HCT116 (cell line): Measurements from ENCODE around the gene CETP.

ENCODE experiments used
- ATF3 ChIP-seq: IDR thresholded peaks from 2 replicates; pipeline ENCODE4 v1.6.1; 2012
- EZH2 ChIP-seq: fragments of 200-600 bp; sonication (generic); IDR thresholded peaks from 2 replicates; pipeline ENCODE4 v1.6.1; 2017; ENCODE audit warnings: antibody characterized with exemption, mixed run types
- EZH2phosphoT487 ChIP-seq: fragments of 200-600 bp; IDR thresholded peaks from 2 replicates; pipeline ENCODE4 v1.6.1; 2018; ENCODE audit warnings: antibody characterized with exemption, borderline replicate concordance
- FOSL1 ChIP-seq: IDR thresholded peaks from 2 replicates; pipeline ENCODE4 v1.6.1; 2012; ENCODE audit warnings: low read depth
- POLR2A ChIP-seq: IDR thresholded peaks from 2 replicates; pipeline ENCODE4 v1.7.0; 2011; ENCODE audit warnings: borderline replicate concordance; ENCODE audit not compliant: insufficient read depth, insufficient read length; ENCODE audit errors: extremely low read depth
- POLR2AphosphoS5 ChIP-seq: IDR thresholded peaks from 2 replicates; pipeline ENCODE4 v1.6.1; 2011; ENCODE audit warnings: mild to moderate bottlenecking, low read depth, low read length, moderate library complexity
- RAD21 ChIP-seq: IDR thresholded peaks from 2 replicates; pipeline ENCODE4 v1.6.1; 2012; ENCODE audit warnings: low read depth, mild to moderate bottlenecking
- YY1 ChIP-seq: IDR thresholded peaks from 2 replicates; pipeline ENCODE4 v1.6.1; 2011; ENCODE audit warnings: low read length, low read depth, moderate library complexity, mild to moderate bottlenecking; ENCODE audit not compliant: insufficient replicate concordance; ENCODE audit errors: extremely low read depth
- ZBTB33 ChIP-seq: IDR thresholded peaks from 2 replicates; pipeline ENCODE4 v1.6.1; 2011; ENCODE audit warnings: mild to moderate bottlenecking, low read length, moderate library complexity; ENCODE audit not compliant: insufficient replicate concordance; ENCODE audit errors: extremely low read depth
- ZNF274 ChIP-seq: fragments of 200-500 bp; sonication (Bioruptor generic); IDR thresholded peaks from 2 replicates; pipeline ENCODE4 v1.6.1; 2014; ENCODE audit warnings: mild to moderate bottlenecking, low read depth, low read length, inconsistent platforms
- TF ChIP-seq, protein P1 (sequence below), 3 experiments: fragments of 200-600 bp in 1 of 3; sonication (generic) in 1 of 3; IDR thresholded peaks in 2 of 3; conservative IDR thresholded peaks in 1 of 3; 2 replicates each; pipeline ENCODE4 v1.5.1; 2012 to 2017; ENCODE audit warnings: low read depth in 2 of 3, low read length in 2 of 3, antibody characterized with exemption in 1 of 3, borderline replicate concordance in 1 of 3, control low read depth in 1 of 3, mild to moderate bottlenecking in 1 of 3, mixed read lengths in 1 of 3, mixed run types in 1 of 3, moderate library complexity in 1 of 3; ENCODE audit not compliant: insufficient read depth in 1 of 3
- TF ChIP-seq, protein P2 (sequence below): IDR thresholded peaks from 2 replicates; pipeline ENCODE4 v1.6.1; 2012

DNA sequence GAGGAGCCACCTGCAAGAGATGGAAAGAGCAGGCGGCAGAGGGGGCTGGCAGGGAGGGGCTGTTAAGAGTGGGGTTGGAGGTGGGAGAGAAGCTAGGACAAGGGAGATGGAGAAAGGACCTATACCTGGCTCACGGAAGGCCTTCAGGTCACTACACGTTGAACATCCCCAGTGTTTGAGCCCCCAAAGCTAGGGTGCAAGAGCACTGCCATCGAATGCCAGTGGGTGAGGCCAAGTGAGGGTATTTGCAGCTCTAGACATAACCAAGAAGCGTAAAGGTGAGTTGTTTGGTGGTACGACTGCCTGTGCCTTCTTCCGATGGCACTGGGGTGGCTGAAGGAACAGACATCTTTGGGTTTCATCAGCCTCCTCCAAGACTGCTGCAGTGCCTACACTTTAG, 46.9 kb upstream of the CETP start:
- TF ChIP-seq, protein P1, sequence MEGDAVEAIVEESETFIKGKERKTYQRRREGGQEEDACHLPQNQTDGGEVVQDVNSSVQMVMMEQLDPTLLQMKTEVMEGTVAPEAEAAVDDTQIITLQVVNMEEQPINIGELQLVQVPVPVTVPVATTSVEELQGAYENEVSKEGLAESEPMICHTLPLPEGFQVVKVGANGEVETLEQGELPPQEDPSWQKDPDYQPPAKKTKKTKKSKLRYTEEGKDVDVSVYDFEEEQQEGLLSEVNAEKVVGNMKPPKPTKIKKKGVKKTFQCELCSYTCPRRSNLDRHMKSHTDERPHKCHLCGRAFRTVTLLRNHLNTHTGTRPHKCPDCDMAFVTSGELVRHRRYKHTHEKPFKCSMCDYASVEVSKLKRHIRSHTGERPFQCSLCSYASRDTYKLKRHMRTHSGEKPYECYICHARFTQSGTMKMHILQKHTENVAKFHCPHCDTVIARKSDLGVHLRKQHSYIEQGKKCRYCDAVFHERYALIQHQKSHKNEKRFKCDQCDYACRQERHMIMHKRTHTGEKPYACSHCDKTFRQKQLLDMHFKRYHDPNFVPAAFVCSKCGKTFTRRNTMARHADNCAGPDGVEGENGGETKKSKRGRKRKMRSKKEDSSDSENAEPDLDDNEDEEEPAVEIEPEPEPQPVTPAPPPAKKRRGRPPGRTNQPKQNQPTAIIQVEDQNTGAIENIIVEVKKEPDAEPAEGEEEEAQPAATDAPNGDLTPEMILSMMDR (IDR thresholded peaks at IDR 0.05 in 2 of 3, conservative IDR thresholded peaks at IDR 0.05 in 1 of 3; ENCODE audit: borderline replicate concordance in 1 of 3, insufficient read depth in 1 of 3, low read depth in 2 of 3, low read length in 2 of 3), result no peak
- no peak for TF ChIP-seq EZH2
- TF ChIP-seq YY1, result no peak
- TF ChIP-seq EZH2phosphoT487, result no peak
- no peak for TF ChIP-seq POLR2AphosphoS5
- TF ChIP-seq POLR2A, result no peak
- no peak for TF ChIP-seq ATF3
- no peak for TF ChIP-seq ZNF274
- no peak for TF ChIP-seq RAD21
- no peak for TF ChIP-seq FOSL1
- TF ChIP-seq, protein P2, sequence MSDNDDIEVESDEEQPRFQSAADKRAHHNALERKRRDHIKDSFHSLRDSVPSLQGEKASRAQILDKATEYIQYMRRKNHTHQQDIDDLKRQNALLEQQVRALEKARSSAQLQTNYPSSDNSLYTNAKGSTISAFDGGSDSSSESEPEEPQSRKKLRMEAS, result no peak
- TF ChIP-seq ZBTB33, result no peak
